Chondrocyte (in vitro differentiated cells): Measurements from ENCODE around the gene VWCE. TPM values are rescaled to one million over a fixed set of nuclear protein-coding genes. Genes with fewer than 3 reads are reported as not detected.
"Not testable (repeated sequence)": the region's sequence is repeated elsewhere in the genome, so short reads cannot be mapped to it uniquely, and the experiment has no call there.

Experiments used
- DNase-seq: peaks from one replicate; pipeline ENCODE4 v3.0.0; 2021; ENCODE audit warnings: mixed read lengths, low spot score
- H3K27ac Mint-ChIP-seq: one replicate; pipeline ENCODE4 v1.8.0; 2021; ENCODE audit warnings: mild to moderate bottlenecking, moderate library complexity, mixed read lengths; ENCODE audit not compliant: unreplicated experiment
- H3K27me3 Mint-ChIP-seq: 2 replicates; pipeline ENCODE4 v1.8.0; 2021; ENCODE audit warnings: low read depth, mixed read lengths
- H3K36me3 Mint-ChIP-seq: 2 replicates; pipeline ENCODE4 v1.8.0; 2021; ENCODE audit warnings: low read depth, mixed read lengths
- H3K4me1 Mint-ChIP-seq: 2 replicates; pipeline ENCODE4 v1.8.0; 2021; ENCODE audit warnings: low read depth, mild to moderate bottlenecking, mixed read lengths
- H3K4me3 Mint-ChIP-seq: one replicate; pipeline ENCODE4 v1.8.0; 2021; ENCODE audit warnings: mild to moderate bottlenecking, moderate library complexity, mixed read lengths; ENCODE audit not compliant: unreplicated experiment
- H3K9me3 Mint-ChIP-seq: 2 replicates; pipeline ENCODE4 v1.8.0; 2021; ENCODE audit warnings: low read depth, mixed read lengths
- total RNA-seq: library from RNA; stranded (reverse); gene quantifications from 3 replicates; pipeline ENCODE4 v1.2.1, GENCODE V29; 2021

VWCE gene
- total RNA-seq, 1 donor from 2014 or later: 4.1 TPM

DNA sequence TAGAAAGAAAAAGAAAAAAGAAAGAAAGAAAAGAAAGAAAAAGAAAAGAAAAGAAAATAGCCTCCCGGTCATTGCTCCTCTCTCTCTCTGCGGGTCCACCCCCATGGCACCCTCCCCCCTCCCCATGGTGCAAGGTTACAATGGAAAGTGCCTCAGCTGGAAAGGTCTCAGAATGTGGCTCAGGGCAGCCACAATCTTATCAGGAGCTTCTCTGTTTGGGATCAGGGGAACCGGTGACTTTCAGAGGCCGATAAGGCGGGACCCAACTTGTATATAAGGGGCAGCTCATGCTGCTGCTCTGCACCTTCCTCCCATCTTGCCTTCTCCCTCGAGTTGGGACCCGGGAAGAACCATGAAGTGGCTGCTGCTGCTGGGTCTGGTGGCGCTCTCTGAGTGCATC is 54.2 kb downstream of the VWCE start, which contains the start of gene PGA5:
Gene PGA5, plus strand, starts transcription at position 301 of the 400 bp plus-strand sequence. Its CDS starts 52 bp downstream, at position 353.
- not testable (repeated sequence) for H3K27me3 Mint-ChIP-seq, H3K36me3 Mint-ChIP-seq, H3K4me1 Mint-ChIP-seq, DNase-seq, H3K27ac Mint-ChIP-seq, H3K4me3 Mint-ChIP-seq, H3K9me3 Mint-ChIP-seq

- not testable (repeated sequence) for H3K4me1 Mint-ChIP-seq, H3K27me3 Mint-ChIP-seq, H3K27ac Mint-ChIP-seq, H3K36me3 Mint-ChIP-seq, H3K9me3 Mint-ChIP-seq, DNase-seq, H3K4me3 Mint-ChIP-seq
These were observed 54.8 kb downstream of the VWCE start for GRCh38 chr11:61240288-61240687.

- not testable (repeated sequence) for H3K36me3 Mint-ChIP-seq, H3K9me3 Mint-ChIP-seq, H3K4me3 Mint-ChIP-seq, DNase-seq, H3K4me1 Mint-ChIP-seq, H3K27me3 Mint-ChIP-seq, H3K27ac Mint-ChIP-seq
These were observed 58.0 kb downstream of the VWCE start for GRCh38 chr11:61237130-61237529.

DNA sequence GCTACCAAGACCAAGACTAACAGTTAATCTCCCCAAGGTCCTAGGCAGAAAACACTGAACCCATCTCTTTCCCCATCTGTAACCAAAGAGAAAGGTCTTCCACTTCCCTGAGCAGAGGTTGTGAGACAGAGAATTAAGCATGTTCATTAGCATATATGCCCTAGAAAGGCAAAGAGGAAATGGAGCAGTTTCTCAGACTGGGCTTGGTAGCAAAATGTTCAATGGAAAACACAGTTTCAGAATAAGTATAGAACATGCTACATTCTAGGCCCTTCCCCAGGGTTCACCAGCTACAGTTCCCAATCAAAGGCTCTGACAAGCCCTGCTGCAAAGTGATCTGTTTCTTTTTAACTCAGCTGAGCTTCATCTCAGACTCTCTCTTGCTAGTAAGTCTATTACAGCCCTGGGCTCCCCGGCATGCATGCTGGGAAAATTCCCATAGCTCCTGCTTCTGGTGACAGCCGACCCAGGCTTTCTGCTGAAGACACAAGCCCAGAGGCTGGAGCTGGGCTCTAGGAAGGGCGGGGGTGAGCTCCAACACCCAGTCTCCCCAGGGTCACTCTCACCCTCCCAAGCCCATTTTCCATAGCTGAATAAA is 62.5 kb downstream of the VWCE start:
- H3K9me3 Mint-ChIP-seq, H3K36me3 Mint-ChIP-seq, H3K4me3 Mint-ChIP-seq, DNase-seq, H3K27me3 Mint-ChIP-seq, H3K27ac Mint-ChIP-seq, H3K4me1 Mint-ChIP-seq: not testable (repeated sequence)

DNA sequence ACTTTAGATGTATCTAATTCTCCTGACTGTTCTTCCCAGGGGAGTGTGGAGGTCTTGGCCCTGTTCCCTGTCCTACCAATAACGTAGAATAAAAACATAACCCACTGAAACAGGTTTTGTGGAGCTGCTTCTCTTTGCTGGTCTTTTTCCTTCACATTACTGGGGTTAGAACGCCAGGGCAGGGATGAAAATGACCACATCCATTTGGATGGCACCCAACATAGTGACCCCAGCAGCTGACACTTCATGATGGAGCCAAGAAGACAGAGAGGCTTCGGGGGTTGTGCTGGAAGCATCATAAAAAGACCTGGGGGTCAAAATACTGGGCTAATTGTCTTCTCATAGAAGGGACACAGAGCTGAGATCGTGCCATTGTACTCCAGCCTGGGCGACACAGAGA is 63.5 kb downstream of the VWCE start:
- not testable (repeated sequence) for H3K4me1 Mint-ChIP-seq, H3K4me3 Mint-ChIP-seq, H3K9me3 Mint-ChIP-seq, H3K36me3 Mint-ChIP-seq, DNase-seq, H3K27ac Mint-ChIP-seq, H3K27me3 Mint-ChIP-seq

DNA sequence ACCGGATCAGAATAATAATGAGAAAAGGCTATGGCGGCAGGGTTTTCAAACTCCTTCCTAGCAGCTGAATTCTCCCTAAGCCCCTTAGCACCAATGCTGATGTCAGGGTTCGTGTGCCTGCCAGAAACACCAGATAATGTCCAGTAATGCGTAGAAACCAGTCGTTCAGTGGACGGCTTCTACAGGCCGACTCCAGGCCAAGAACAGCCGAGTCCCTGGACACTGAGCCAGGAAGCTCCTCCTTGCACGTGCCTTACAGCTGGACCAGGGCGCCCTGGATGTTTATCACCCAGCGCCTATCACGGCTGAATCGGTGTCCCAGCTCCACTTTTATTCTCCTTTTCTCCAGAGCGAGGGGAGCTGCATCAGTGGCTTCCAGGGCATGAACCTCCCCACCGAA is 64.1 kb downstream of the VWCE start:
- not testable (repeated sequence) for H3K36me3 Mint-ChIP-seq, H3K27ac Mint-ChIP-seq, H3K4me3 Mint-ChIP-seq, H3K4me1 Mint-ChIP-seq, DNase-seq, H3K27me3 Mint-ChIP-seq, H3K9me3 Mint-ChIP-seq

DNA sequence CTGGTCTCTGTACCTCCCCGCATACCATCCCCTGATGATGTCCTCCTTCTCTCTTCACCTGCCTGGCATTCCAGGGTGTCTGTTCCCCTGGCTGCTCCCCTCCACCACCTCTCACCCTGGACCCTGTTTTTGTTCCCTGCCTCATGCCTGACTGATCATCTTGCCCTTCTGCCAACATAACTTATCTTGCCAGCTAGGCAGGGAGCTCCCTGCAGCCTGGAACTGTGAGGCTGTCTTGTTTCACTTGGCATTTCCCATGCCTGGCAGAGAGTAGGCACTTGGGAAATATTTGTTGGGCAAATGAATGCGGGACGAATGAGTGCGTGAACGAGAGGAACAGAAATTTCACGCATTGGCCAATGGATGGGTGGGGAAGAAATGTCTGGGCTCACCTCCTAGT is 65.7 kb downstream of the VWCE start:
- not testable (repeated sequence) for H3K9me3 Mint-ChIP-seq, H3K36me3 Mint-ChIP-seq, H3K27me3 Mint-ChIP-seq, DNase-seq, H3K27ac Mint-ChIP-seq, H3K4me1 Mint-ChIP-seq, H3K4me3 Mint-ChIP-seq

DNA sequence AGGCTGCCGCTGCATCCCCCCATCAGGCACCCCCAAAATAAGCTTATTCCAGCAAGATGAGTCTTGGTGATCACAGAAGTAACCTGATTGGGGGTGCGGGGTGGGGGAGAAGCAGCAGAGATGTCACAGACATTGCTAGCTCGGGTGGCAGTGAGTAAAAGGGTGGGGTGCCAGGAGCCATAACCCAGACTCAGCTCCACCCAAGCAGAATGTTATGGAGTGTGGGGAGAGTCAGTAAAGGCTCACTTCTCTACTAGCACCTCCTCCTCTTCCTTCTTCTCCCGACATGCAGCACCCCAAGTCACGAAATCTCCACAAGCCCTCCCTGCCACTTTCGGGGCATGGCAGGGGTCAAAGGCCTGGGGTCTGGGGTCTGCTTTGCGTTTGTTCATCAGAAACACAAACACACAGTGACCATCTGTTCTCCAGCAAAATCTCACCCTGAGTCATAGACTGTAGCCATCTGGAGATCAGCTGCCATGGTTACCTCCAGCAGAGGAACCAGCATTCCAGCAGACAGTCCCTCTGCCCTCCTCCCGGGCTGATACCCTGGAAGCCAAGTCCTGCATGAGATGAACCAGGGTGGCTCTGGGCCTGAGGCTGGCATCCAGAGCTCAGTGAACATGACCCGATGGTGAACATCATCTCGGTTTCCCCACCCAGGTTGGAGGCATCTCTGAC is 68.5 kb downstream of the VWCE start:
- not testable (repeated sequence) for H3K27ac Mint-ChIP-seq, H3K9me3 Mint-ChIP-seq, DNase-seq, H3K27me3 Mint-ChIP-seq, H3K36me3 Mint-ChIP-seq, H3K4me1 Mint-ChIP-seq, H3K4me3 Mint-ChIP-seq

GRCh38 chr11:61222692-61223091 is 72.4 kb downstream of the VWCE start:
- not testable (repeated sequence) for H3K36me3 Mint-ChIP-seq, H3K4me3 Mint-ChIP-seq, H3K27ac Mint-ChIP-seq, H3K4me1 Mint-ChIP-seq, H3K9me3 Mint-ChIP-seq, DNase-seq, H3K27me3 Mint-ChIP-seq

DNA sequence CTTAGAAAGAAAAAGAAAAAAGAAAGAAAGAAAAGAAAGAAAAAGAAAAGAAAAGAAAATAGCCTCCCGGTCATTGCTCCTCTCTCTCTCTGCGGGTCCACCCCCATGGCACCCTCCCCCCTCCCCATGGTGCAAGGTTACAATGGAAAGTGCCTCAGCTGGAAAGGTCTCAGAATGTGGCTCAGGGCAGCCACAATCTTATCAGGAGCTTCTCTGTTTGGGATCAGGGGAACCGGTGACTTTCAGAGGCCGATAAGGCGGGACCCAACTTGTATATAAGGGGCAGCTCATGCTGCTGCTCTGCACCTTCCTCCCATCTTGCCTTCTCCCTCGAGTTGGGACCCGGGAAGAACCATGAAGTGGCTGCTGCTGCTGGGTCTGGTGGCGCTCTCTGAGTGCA is 73.1 kb downstream of the VWCE start, which contains the start of gene PGA4:
Gene PGA4, plus strand, starts transcription at position 301 of the 400 bp plus-strand sequence. Its CDS starts 54 bp downstream, at position 355.
- not testable (repeated sequence) for H3K27ac Mint-ChIP-seq, DNase-seq, H3K27me3 Mint-ChIP-seq, H3K9me3 Mint-ChIP-seq, H3K4me3 Mint-ChIP-seq, H3K4me1 Mint-ChIP-seq, H3K36me3 Mint-ChIP-seq

- not testable (repeated sequence) for H3K27ac Mint-ChIP-seq, H3K27me3 Mint-ChIP-seq, DNase-seq, H3K4me1 Mint-ChIP-seq, H3K36me3 Mint-ChIP-seq, H3K4me3 Mint-ChIP-seq, H3K9me3 Mint-ChIP-seq
These were observed 76.1 kb downstream of the VWCE start for GRCh38 chr11:61219016-61219415.

DNA sequence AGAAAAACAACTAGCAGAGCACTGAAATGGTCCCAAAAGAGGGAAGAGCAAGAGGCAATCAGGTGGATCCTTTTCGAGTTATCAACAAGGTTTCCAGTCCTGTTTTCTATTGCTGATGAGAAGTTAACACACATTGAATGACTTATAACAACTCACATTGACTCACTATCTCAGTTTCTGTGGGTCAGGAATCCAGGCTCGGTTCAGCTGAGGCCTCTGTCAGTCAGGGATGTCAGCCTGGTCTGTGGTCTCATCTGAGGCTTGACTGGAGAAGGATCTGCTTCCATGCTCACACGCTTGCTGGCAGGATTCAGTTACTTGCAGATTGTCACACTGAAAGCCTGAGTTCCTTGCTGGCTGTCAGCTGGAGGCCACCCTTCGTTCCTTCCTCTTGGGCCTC is 76.8 kb downstream of the VWCE start:
- not testable (repeated sequence) for DNase-seq

DNA sequence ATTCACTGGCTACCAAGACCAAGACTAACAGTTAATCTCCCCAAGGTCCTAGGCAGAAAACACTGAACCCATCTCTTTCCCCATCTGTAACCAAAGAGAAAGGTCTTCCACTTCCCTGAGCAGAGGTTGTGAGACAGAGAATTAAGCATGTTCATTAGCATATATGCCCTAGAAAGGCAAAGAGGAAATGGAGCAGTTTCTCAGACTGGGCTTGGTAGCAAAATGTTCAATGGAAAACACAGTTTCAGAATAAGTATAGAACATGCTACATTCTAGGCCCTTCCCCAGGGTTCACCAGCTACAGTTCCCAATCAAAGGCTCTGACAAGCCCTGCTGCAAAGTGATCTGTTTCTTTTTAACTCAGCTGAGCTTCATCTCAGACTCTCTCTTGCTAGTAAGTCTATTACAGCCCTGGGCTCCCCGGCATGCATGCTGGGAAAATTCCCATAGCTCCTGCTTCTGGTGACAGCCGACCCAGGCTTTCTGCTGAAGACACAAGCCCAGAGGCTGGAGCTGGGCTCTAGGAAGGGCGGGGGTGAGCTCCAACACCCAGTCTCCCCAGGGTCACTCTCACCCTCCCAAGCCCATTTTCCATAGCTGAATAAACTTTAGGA is 81.3 kb downstream of the VWCE start:
- not testable (repeated sequence) for H3K36me3 Mint-ChIP-seq, H3K4me3 Mint-ChIP-seq, DNase-seq, H3K4me1 Mint-ChIP-seq, H3K27me3 Mint-ChIP-seq, H3K9me3 Mint-ChIP-seq, H3K27ac Mint-ChIP-seq

More for the DNA sequence above, 76.8 kb downstream of the VWCE start:
- H3K9me3 Mint-ChIP-seq, H3K36me3 Mint-ChIP-seq, H3K27me3 Mint-ChIP-seq, H3K4me1 Mint-ChIP-seq, H3K4me3 Mint-ChIP-seq, H3K27ac Mint-ChIP-seq: not testable (repeated sequence)
